GM18505 (cell line): ENCODE measurements around the gene FLT3.
"Not testable (repeated sequence)": the region's sequence is repeated elsewhere in the genome, so short reads cannot be mapped to it uniquely, and the experiment has no call there.

Source experiments
- ATAC-seq: cut with Tn5 transposase; IDR thresholded peaks from one replicate; pipeline ENCODE4 v1.9.1; 2021; ENCODE audit not compliant: unreplicated experiment
- POLR2A ChIP-seq: IDR thresholded peaks from 4 replicates; pipeline ENCODE4 v1.6.1; 2011; ENCODE audit warnings: borderline replicate concordance; ENCODE audit not compliant: insufficient read depth, insufficient read length; ENCODE audit errors: extremely low read depth

FLT3 gene

DNA sequence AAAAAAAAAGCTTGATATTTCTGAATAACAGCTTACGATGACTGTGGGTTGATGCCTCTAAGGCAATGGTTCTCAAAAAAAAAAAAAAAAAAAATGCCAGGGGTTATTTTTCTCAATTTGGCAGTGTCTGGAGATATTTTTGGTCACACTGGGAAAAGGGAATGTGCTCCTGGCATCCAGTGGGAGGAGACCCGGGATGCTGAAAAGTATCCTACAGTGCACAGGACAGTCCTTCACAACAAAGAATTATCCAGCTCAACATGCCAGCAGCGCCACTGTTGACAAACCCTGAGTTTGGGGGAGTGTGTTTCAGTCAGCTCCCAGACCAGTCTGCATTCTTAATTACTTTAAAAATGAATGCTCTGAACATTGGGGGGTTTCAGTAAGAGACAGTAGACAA is 54.5 kb downstream of the FLT3 start:
- ATAC-seq = no peak
- TF ChIP-seq POLR2A = no peak

DNA sequence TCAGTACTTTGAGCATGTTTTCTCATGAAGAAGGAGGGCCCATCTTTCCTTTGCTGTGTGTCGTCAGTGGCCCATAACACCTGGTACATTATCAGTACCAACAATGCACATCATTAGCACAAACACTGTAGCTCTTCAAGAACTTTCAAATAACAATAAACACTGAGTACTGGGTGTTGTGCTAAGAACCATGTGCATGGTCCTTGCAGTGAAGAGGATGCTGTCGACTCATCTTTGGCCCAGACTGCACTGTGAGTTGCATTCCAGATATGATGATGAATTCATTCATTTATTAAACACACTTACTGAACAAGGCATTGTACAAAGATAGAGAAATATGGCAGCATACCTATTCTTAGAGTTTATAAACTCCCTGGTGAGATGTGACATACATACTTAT is 55.8 kb downstream of the FLT3 start:
- no peak for TF ChIP-seq POLR2A
- no peak for ATAC-seq

DNA sequence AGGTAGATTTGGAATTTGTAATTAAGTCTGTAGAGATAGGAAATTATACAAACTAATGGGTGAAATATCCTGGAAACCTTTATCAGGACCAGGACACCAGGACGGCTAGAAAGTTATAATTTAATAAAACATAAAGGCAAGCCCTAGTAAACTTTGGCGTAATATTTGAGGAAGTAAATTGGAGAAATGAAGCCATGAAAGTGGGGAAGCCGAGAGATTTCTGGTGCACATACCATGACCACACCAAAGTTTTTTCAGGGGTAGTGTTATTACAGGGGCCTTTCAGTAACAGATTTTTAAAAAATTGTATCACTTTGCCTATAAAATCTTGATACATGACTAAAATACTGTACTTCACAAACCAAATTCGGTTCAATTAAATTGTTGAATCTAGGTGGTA is 57.2 kb downstream of the FLT3 start:
- TF ChIP-seq POLR2A = no peak

DNA sequence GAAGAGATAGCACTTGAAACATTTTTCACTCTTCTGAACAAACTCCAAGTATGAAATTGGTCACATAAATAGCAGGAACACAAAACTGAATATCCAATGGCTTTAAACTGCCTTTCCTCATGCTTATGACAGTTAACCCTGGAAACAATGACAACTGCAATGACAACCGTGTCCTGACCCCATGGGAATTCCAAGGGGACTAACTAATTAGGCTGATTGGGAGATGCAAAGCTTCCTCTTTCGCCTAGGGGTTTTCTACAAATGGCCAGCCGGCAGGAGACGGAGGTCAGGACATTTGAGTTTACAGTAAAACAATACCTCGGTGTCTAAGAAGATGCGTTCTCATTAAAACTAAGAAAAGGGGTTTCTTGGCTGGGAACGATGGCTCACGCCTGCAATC is 58.9 kb downstream of the FLT3 start:
- no peak for TF ChIP-seq POLR2A
- ATAC-seq = no peak

More for the DNA sequence above, 57.2 kb downstream of the FLT3 start:
- no peak for ATAC-seq

DNA sequence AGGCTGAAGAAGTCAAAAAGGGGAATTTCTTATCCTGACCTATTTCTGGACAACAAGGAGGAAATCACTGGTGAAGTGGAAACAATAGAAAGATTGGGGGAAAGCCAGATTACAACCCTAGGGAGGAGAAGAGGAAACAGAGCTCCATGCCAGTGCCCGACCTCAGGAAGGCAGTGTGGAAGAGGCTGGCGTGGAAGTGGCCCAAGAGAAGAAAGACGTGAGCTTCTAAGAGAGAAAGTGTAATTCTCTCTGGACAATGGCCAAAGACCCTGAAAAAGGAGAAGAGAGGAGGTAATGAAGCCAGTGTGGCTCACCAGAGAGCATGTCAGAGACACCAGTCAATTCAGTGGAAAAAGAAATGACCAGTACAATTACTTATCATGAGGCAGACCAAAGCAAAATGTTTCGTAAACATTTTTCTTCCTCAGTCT is 59.3 kb downstream of the FLT3 start:
- no peak for ATAC-seq
- TF ChIP-seq POLR2A = no peak

DNA sequence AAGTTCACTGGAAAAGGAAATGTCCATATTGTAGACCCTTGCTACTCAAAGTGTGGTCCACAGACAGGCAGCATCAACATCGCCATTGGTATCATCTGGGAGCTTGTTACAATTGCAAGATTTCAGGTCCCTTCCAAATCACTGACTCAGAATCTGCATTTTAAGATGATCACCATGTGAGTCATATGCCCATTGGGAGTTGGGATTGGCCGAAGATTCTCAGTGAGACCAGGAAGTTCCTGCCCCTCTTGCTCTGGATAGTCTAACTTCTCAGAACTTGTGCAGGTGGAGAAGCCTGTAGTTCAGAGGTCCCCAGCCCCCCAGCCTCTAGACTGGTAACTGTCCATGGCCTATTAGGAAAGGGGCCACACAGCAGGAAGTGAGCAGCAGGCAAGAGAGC is 63.0 kb downstream of the FLT3 start:
- no peak for ATAC-seq
- no peak for TF ChIP-seq POLR2A

DNA sequence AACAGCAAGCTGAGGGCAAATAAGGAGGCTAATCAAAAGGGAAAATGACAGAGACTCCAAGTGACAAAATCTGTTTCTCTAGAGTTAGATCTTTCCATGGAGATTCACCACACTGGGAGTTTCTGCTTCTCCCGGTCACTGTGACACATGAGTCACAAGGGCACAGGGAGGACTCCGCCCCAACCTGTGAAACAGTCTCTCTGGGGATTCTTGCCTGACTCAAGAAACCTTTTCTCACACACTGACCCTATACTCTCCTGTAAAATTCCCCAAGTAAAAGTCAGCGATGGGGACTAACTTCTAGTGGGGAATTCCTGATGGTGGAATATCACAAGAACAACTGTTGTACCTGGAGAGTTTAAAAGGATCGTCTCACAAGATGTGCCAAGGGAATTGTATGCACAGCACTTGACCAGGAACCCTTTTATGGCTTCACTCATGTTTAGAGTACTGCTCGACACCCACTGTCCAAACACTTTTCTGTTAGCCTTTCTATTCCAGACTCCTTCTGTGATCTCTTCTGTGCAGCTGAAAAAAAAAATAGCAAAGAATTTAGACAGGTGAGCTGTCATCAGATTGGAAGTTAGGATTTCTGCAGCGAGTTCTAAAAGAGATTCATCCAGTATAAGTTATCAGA is 65.1 kb downstream of the FLT3 start:
- no peak for ATAC-seq
- TF ChIP-seq POLR2A = no peak

DNA sequence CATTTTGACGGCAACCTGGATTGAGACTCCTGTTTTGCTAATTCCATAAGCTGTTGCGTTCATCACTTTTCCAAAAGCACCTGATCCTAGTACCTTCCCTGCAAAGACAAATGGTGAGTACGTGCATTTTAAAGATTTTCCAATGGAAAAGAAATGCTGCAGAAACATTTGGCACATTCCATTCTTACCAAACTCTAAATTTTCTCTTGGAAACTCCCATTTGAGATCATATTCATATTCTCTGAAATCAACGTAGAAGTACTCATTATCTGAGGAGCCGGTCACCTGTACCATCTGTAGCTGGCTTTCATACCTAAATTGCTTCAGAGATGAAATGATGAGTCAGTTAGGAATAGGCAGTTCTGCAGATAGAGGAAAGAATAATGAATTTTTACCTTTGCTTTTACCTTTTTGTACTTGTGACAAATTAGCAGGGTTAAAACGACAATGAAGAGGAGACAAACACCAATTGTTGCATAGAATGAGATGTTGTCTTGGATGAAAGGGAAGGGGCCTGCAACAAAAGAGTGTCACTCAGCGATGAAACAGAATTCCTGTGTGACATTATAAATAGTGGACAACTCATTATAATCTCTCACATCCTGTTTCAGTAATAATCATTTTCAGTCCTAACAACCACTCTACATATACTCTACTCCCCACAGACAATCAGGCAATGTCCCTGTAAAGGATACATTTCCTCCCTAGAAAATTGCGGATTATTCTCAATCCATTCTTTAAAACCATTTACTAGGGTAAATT is 66.3 kb downstream of the FLT3 start:
- no peak for ATAC-seq
- TF ChIP-seq POLR2A = no peak

DNA sequence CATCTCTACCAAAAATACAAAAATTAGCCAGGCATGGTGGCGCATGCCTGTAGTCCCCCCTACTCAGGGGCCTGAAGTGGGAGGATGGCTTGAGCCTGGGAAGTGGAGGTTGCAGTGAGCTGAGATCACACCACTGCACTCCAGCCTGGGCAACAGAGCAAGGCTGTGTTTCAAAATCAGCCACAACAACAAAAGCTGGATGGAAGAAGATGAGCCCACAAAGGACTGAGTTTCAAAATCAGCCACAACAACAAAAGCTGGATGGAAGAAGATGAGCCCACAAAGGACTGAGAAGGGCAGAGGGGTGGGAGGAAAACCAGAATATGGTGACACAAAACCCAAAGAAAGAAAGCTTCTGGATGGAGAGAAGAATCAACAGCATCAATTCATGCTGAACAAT is 67.9 kb downstream of the FLT3 start:
- ATAC-seq = not testable (repeated sequence)

DNA sequence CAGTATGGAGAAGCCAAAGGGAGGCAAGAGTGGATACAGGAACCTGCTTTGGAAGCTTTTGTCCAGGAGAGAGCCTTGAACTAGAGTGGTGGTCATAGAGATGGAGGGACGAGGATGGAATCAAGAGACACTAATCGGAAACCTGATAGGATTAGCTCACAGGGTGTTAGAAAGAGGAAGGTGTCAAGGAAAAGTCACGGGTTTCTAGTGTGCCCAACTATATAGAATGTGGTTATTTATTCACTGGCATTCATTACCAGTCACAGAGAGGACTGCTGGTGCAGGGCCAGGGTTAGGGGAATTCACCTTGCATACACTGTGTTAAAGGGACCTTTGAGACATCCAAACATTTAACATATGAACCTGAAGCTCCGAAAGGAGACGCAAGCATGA is 68.5 kb downstream of the FLT3 start:
- no peak for ATAC-seq
- no peak for TF ChIP-seq POLR2A

DNA sequence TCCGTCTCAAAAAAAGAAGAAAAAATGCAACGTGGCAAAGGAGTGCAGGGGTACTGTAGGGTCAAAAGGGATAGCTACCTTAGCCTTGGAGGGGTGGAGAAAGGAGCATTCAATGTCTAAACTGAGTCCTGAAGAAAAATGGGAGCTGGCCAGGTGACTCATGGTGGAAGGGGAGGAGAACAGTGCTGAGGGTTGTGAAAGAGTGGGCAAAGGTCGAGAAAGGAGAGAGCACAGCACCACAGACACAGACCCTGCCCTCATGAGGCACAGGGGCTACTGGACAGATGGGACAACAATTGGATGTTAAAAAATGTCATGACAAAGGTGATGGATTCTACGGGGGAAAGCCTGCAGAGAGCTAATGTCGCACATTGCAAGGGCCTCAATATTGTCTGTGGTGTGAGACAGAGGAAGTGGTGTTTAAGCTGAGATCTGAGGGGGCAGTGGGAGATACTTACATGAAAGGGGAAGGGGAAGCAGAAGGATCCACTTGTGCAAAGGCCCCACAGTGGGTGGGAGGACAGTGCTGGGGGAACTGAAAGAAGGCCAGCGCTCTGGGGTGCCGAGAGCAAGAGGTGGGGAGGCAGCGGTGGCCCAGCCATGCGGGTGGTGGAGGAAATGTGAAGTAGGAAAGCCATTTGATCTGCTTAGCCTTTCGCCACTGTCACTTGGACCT is 69.0 kb downstream of the FLT3 start:
- no peak for TF ChIP-seq POLR2A
- peak; percentile 56 for ATAC-seq

DNA sequence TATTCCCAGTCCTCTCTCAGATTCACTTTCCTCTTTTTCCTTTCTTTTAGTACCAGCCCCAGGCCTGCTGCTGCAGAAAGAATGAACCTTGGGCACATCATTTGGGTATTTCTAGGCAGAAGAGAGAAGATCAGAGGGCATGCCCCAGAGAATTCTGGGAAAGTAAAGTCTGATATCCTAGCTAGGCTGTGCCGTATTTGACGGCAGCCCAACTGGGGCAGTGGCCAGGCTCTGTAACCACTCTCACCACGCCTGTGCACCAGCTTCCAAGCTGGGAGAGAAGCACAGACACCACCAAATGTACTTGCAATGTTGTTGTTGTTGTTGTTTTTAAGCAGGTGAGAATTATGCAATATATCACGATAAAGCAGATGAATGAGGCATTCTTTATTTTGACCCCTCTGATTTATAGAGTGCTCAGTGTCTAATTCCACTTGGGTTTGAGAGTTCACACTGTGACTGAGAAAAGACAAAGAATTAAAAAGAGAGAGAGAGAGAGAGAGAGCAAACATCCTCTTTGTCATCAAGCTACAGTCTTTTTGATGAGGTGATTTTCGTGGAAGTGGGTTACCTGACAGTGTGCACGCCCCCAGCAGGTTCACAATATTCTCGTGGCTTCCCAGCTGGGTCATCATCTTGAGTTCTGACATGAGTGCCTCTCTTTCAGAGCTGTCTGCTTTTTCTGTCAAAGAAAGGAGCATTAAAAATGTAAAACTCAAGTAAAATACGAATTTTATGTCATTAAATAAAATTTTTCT is 72.6 kb downstream of the FLT3 start:
- no peak for ATAC-seq
- TF ChIP-seq POLR2A = no peak

DNA sequence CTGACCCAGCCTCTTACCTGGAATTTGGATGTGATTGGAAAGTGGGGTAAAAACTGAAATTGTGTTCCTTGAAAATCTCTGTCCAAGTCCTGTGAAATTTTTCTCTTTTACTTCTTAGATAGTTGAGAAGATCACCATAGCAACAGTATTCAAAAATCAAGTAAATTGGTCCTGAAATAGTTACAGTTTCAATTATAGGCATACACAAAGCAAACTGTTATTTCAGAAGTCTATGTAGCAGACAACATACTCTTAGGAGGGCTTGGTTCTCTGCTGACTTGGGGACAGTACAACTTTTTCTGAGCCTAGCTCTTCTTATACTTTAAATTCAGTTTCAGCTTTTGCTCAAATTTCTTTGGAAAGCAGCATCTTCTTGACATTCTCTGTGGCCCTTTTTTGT is 73.3 kb downstream of the FLT3 start:
- ATAC-seq = no peak
- TF ChIP-seq POLR2A = no peak

DNA sequence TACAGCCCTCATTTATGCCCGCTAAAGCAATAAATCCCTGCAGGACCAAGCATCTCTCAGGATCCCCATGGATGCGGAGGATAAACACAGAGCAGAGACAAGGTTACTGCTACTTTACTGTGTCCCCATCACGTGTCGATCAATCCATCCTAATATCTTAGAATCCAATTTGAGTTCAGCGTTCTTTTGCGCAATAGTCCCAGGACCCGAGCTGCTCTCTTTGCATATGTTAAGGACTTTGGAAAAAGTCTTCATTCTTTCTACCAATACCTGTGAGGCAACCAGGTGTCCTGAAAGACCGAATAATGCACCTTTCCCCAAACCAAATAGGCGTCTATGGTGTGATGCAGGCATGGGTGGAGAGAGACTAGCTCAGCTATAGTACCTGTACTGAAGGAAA is 73.9 kb downstream of the FLT3 start:
- no peak for TF ChIP-seq POLR2A
- no peak for ATAC-seq

DNA sequence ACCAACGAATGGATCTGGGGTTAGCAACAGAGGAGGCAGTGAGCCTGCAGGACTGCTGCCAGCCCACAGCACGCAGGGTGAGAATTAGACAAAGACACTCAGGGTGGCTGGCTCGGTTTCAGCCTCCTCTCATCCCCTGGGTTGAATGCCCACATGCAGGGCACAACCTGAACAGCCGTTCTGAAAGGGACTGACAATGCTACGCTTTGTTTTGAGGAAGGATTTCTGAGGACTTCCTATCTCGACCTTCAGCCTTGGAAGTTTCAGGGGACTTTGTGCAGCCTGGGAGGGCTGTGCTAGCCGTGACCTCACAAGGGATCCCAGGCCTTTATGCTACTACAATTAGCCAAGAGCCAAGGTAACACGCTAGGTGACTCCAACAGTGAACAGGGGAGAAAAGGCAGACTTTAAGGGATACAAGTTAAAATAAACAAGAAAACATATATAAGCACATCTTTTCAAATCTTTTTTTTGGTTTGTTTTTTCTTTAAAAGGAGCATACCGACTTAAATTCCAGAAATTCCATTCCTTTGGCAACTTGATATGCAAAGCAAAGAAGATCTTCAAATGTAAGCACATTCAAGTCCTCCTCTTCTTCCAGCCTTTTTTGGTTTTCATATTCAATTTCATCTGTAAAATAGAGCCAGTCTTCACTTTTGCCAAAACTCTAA is 77.4 kb downstream of the FLT3 start:
- no peak for ATAC-seq
- TF ChIP-seq POLR2A = no peak
